ENCODE results near the gene MYO7A.

Gene MYO7A

DNA sequence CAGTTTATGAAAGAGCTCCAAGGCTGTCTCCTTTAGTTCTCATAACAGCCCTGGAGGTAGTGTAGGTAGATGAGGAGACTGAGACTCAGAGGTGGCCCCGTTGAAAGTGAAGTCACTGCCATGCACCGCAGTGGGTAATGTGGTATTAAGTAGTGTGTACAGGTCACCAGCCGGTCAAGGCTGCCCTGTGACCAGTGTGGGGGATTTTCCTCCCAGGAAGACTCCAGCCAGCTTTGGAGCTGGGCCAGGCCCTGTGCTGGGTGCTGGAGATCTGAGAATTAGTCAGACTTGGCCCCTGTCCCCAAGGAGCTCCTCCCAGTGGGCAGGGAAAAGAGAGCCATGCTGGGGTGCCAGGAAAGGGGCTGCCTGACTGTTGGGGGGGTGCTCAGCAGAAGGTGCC, 20.1 kb upstream of the MYO7A start:
- TF ChIP-seq, protein P1, sequence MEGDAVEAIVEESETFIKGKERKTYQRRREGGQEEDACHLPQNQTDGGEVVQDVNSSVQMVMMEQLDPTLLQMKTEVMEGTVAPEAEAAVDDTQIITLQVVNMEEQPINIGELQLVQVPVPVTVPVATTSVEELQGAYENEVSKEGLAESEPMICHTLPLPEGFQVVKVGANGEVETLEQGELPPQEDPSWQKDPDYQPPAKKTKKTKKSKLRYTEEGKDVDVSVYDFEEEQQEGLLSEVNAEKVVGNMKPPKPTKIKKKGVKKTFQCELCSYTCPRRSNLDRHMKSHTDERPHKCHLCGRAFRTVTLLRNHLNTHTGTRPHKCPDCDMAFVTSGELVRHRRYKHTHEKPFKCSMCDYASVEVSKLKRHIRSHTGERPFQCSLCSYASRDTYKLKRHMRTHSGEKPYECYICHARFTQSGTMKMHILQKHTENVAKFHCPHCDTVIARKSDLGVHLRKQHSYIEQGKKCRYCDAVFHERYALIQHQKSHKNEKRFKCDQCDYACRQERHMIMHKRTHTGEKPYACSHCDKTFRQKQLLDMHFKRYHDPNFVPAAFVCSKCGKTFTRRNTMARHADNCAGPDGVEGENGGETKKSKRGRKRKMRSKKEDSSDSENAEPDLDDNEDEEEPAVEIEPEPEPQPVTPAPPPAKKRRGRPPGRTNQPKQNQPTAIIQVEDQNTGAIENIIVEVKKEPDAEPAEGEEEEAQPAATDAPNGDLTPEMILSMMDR (conservative IDR thresholded peaks at IDR 0.05; ENCODE audit: low read depth, low read length): no peak
- DNase-seq (ENCODE audit: low read depth): peak; percentile 94
- no peak overlapping the region for H3K4me3 ChIP-seq (ENCODE audit: low read depth, low read length)

DNA sequence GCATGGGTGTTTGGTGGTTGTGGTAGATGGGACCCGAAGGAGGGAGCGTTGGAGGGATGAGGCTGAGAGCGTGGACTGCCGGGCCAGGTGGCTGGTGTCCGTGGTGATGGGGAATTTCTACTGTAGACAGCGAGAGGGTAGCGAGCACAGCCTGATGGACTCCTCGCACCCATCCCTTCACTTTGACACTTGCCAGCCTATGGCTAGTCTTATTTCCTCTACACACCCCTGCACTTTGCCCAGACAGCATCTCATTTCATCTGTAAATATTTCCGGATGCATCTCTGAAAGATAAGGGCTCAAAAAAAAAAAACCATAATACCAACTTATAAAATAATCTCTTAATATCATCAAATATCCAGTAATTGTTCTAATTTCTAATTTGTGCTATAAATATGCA, 19.6 kb upstream of the MYO7A start:
- DNase-seq (ENCODE audit: low read depth): no peak
- TF ChIP-seq, protein P1 (conservative IDR thresholded peaks at IDR 0.05; ENCODE audit: low read depth, low read length): no peak
- no peak overlapping the region for H3K4me3 ChIP-seq (ENCODE audit: low read depth, low read length)

DNA sequence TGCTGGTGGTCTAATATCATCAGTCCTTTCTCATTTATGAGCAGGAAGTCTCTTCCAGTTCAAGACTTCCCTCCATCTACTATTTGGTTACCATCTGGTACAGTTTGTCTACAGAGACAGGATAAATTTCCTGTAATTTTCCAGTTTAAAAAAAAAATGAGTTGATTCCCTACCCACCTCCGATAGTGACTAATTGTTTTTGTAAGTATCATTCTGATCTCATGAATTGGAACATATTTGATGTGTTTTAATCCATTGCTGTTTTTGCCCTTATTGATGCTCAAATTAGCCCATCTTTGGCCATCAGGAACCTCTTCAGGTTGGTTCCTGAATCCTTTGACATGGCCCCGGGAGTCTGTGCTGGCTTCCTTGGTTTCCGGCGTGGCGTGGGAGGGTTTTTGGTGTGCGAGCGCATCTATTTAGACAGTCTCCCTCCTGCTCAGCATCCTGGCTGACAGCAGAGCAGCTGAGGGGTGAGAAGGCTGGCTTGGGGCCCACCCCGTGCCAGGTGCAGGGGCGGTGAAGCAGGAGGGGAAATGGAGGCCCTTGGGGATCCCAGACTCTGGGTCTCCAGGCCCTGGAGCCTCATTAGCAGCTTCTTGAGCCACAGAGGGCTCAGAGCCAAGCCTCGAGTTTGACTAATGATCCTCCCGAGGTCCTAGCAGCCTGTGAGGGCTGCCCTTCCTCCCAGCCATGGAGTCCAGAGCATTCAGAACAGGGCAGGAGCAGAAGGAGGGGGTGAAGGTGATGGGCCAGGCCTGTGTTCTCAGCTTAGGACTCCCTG, 18.6 kb upstream of the MYO7A start:
- H3K4me3 ChIP-seq (ENCODE audit: low read depth, low read length): no peak overlapping the region
- peak; percentile 45 for DNase-seq (ENCODE audit: low read depth)
- TF ChIP-seq, protein P1 (conservative IDR thresholded peaks at IDR 0.05; ENCODE audit: low read depth, low read length): no peak

DNA sequence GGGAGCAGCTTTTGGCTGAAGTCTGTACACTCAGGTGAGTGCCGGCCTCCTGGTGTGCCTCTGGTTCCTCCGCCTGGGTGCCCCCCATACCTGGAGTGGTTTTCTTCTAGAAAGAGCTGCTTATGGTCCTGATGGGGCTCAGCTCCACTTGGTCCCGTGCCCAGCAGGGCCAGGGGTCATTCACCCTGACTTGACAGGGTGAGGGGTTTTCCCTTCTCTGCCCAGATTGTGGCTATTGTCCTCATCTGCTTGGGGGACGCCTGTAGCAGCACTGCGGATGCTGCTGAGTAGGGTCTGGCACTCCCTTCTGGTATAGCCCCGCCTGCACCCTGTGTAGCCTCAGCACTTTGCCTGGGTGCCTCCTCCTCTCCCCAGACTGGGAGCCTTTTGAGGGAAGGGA, 17.2 kb upstream of the MYO7A start:
- TF ChIP-seq, protein P1 (conservative IDR thresholded peaks at IDR 0.05; ENCODE audit: low read depth, low read length): no peak
- H3K4me3 ChIP-seq (ENCODE audit: low read depth, low read length): no peak overlapping the region
- DNase-seq (ENCODE audit: low read depth): no peak

DNA sequence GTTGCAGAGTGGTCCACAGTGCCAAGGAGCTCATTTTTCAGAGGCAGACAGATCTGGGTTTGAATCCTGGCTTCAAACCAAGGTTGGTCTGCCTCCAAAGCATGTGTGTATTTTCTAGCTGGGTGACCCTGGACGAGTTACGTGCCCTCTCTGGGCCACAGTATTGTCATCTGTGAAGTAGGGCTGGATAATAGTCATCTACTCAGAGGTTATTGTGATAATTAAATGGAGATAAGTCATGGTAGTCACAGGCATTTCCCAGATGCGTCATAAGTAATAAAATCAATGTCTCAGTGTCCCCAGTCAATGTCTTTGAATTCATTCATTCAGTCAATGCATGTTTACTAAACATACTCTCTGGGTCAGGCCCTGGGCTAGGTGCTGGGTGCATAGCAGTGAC, 16.8 kb upstream of the MYO7A start:
- DNase-seq (ENCODE audit: low read depth): no peak
- H3K4me3 ChIP-seq (ENCODE audit: low read depth, low read length): no peak overlapping the region
- TF ChIP-seq, protein P1 (conservative IDR thresholded peaks at IDR 0.05; ENCODE audit: low read depth, low read length): no peak

DNA sequence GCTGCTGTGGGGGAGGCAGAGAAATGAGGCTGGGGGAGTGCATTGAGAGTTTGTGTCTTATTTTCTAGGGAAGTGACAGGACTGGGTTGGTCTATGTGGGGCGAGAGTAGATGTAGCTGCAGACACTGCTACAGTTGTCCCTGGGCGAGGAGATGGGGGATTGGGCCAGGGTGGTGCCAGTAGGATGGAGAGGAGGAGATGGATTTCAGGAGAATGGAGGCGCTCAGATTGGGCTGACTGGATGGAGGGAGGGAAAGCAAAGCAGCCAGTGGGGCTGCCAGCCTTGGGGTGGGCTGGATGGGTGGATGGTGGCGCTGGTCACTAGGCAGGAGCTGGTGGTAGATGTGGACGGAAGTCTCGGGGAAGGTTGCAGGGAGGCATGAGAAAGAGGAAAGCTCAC, 16.1 kb upstream of the MYO7A start:
- TF ChIP-seq, protein P1 (conservative IDR thresholded peaks at IDR 0.05; ENCODE audit: low read depth, low read length): no peak
- H3K4me3 ChIP-seq (ENCODE audit: low read depth, low read length): no peak overlapping the region
- no peak for DNase-seq (ENCODE audit: low read depth)

Measured in choroid plexus epithelial cell (primary cell).